DMS 273 (cell line): ENCODE results near the gene TRMO.

ENCODE experiments used
- DNase-seq: peaks from one replicate; lab custom pipeline; 2025; ENCODE audit not compliant: unreplicated experiment; lab: John Stamatoyannopoulos, UW

TRMO gene

GRCh38 chr9:97940233-97940632 lies 17.9 kb upstream of the TRMO start:
- DNase-seq = no peak

GRCh38 chr9:97938081-97938644 lies 15.9 kb upstream of the TRMO start, which contains the start of gene HEMGN:
TSS of gene HEMGN (minus strand) at chr9:97938172. CDS start at chr9:97938136, 36 bp downstream.
- no peak for DNase-seq

DNA sequence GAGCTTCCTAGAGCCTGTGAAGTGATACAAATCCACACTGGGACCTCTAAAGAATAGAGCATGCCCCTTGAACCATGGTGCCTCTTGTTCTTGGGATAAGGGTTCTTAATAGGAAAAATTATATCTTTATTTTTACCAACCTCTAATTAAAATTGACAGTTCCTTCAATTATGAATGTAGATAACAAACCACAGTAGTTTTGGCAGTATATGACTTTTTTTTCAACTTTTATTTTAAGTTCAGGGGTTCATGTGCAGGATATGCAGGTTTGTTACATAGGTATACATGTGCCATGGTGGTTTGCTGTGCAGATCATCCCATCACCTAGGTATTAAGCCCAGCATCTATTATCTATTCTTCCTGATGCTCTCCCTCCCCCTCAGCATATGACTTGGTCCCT lies 14.7 kb upstream of the TRMO start:
- no peak for DNase-seq

- DNase-seq = no peak
Measured at GRCh38 chr9:97935276-97935675, 13.0 kb upstream of the TRMO start.

DNA sequence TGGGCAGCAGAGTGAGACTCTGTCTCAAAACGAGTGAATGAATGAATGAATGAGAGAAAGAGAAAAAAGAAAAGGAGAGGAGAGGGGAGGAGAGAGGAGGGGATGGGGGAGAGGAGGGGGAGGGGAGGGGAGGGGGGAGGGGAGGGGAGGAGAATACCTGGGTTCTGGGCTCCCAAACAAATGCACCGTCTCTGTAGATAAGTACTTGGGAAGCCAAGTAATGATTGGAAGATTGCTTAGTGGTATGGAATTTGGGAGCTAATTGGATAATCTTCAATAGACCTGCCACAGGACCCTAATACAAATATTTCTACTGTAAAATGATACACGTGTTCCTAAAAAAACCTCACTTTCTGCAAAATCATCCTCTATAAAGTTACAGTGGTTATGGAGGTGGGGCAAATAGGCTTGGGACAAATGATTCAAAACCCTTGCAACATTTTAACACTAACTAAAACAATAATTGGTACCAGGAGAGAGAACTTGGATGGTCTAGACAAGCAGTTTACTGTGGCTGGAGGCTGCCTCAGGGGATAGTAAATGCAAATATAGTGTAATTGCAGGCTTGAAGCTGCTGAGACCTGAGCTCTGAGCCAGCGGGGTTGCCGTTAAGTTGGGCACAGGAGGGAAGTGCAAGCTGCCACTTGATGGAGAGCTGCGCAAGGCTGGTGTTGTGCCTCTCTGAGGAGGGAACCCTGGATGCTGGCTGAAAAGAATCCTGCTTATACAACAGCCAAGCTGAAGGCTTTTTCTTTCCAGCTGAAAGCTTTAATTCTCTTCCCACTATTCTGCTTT lies 12.2 kb upstream of the TRMO start:
- peak; percentile 84 for DNase-seq

DNA sequence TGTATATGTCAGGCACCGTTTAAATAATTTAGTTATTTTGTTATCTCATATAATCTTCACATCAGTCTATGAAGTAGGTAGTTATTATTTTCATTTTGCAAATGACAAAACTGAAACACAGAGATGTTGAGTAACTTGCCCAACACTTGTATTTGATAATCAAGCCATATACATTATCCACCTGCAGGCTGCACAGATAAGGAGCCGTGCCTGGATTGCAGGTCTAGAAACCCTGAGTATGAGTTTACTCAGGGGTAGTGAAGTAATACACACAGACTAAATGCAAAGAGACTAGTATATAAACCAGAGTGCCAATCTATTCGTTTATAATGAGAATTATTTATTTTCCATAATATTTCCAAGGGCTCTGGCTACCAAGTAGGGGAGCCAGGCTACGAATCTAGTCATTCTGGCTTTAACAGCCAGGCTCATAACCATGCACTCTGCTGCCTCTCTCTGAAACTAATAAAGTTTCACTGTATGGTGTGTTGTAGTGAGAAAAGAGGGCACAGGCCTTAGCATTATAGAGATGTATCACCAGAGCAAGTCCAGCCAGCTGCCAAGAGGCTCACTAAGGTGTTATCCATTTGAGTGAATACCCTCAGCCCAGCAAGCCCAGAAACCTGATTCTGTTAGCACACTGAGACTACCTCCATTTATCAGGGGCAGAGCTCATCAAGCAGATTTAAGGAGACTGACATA lies 11.1 kb upstream of the TRMO start:
- DNase-seq = no peak

DNA sequence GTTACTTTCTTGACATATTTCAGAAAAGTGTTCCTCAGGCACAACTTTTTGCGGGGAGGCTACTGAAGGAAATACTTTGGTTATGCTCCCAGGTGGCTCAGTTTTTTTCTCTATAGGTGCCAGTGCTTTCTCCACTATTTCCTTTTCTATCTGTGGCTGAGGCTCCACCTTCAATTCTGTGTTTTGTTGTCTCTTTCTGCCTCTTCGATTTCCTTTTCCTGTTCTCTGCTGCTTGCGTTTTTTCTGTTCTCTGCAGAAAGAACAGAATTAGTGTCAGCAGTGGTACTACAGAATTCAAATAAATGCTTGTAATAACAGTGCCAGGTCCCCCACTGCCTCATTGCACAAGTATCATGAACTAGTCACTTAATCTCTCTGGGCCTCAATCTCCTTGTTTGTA lies 8.7 kb upstream of the TRMO start:
- no peak for DNase-seq

DNA sequence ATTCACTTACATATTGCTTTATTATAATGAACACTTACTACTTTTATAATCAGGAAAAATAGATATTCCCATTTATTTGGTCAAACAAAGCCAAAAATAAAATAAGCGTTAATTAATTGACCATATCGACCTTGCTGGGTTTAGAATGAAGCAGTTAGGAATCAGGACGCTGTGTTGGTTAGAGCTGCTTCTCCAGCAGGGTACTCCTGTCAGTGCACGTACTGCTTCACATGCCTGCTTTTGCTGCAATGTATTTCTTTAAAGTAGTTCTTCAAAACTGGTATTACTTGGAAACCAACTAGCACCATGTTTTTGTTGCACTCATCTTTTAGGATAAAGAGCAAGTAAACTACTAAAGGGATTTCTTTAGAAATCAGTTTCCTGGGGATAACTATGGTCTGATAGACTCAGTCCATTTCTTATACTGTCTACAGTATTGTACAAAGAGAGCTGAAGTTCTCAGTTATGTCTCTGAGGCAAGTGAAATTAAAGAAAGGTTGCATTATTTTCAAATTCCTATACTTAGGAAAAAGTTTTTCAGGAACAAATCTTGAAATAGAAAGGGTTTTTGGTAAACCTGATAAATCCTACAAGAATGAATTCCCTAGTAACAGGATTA lies 6.8 kb upstream of the TRMO start:
- DNase-seq = no peak

GRCh38 chr9:97925497-97926334 lies 3.4 kb upstream of the TRMO start:
- no peak for DNase-seq

GRCh38 chr9:97924386-97924785 lies 2.1 kb upstream of the TRMO start:
- DNase-seq = no peak

DNA sequence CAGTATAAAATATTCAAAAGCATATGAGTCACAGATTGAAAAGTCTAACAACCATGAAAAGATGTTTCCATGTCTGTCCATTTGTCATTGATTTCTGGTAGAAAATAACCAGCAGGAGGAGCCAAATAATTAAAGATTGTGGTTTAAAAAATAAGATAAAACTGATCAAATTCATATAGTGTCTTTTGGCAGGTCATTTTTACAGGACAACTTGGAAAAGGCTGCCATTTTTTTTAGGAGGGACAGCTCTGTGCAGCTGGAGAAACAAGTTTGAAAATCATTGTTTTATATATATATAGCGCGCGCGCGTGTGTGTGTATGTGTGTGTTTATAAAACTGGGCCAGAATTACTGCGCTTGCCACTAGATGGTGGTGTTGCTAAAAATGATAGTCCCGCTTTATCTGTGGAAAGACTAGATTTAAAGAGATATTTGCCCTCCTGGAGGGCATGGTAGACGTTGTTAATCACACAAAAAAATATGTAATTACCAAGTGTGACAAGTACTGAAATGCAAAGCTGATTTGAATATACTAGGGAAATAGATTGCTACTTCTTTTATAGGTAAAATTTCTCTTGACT lies 1.3 kb upstream of the TRMO start:
- peak; percentile 87 for DNase-seq

GRCh38 chr9:97919217-97919813 lies 3.0 kb downstream of the TRMO start:
- no peak for DNase-seq

GRCh38 chr9:97918611-97919010 lies 3.7 kb downstream of the TRMO start:
- no peak for DNase-seq

GRCh38 chr9:97911970-97912369 lies 10.3 kb downstream of the TRMO start:
- DNase-seq = no peak

DNA sequence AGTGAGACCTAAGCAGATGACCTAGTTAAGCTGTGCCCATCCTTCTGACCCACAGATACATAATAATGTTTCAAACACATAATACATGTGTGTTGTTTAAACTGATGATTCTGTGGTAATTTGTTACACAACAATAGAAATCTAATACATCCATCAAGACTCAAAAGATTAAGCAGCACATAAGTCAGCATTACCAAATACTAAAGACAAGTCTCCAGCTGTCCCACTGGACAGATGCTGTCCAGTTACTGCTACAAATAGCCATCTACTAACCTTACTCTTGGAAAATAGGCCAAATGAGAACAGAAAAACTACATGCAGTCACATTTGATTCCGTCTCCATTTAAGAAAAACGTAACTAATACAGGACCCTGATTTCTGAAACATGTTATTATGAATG lies 10.8 kb downstream of the TRMO start:
- no peak for DNase-seq

GRCh38 chr9:97910357-97910756 lies 11.9 kb downstream of the TRMO start:
- DNase-seq = no peak

DNA sequence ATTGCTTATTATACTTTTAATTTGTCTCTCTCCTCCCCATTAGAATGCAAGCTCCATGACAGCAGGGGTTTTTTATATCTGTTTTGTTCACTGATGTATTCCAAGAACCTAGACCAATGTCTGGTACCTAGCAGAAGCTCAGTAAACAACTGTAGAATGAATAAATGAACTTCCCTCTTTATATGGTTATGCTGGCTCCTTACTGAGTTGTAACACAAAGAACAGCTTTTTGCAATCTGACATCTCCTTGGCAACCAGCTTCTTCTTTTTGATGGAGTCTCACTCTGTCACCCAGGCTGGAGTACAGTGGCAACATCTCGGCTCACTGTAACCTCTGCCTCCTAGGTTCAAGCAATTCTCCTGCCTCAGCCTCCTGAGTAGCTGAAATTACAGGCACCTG lies 13.6 kb downstream of the TRMO start:
- no peak for DNase-seq

DNA sequence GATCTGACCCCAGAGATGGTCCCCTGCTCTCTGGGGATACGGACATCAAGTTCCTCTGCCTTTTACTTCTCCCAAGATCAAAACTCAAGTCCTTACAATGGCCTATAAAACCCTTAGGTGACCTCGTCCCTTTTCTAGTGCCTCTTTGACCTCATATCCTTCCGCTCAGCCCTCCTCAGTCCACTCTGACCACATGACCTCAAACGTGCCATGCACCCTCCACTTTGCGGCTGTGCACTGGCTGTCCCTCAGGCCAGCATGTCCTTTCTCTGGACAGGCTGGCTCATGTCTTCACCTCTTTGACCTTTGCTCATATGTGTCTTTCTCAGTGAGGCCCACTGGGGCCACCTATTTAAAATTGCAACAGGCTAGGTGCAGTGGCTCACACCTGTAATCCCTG lies 14.7 kb downstream of the TRMO start:
- DNase-seq = no peak

DNA sequence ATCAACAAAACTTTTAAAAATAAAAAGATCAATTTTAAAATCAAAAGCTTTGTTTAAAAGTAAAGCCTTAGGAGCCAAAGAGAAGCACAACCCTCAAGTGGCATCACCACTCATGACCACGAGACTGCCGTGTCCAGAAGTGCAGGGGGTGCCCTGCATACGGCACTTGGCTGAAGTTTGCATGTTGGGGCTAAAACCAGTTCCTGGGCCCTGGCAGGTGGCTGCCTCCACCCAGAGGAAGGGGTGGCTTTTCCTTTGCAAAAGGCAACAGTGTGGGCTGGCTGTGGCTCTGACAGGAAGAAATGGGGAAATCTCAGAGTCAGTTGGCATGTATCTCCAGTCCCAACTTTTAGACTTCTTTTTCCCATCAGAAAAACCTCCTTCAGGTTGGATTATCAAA lies 15.3 kb downstream of the TRMO start:
- no peak for DNase-seq

- DNase-seq = no peak
Measured at GRCh38 chr9:97906236-97906831, 16.0 kb downstream of the TRMO start.
